ENCODE results near the gene ARHGEF38.
"Not testable (repeated sequence)": the region's sequence is repeated elsewhere in the genome, so short reads cannot be mapped to it uniquely, and the experiment has no call there.

ARHGEF38 gene

DNA sequence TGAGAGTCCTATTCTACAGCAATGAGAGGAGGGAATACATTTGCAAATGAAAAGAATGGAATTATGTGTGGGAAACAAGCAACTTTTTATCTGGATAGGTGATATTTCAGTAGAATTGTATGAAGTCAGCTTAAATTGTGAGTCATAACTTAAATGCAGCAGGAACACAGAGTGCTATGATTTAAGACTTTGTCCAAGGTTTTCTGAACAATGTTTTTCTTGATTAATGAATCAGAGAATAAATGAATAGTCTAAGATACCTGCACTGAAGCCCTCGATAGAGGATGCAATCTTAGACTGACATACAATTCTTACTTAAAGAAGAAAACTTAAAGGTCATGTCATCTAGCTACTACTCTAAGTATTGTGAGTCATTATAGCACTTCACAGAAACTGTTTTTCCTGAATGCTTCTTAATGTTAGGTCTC, 8.0 kb downstream of the ARHGEF38 start:
- DNase-seq = no peak

DNA sequence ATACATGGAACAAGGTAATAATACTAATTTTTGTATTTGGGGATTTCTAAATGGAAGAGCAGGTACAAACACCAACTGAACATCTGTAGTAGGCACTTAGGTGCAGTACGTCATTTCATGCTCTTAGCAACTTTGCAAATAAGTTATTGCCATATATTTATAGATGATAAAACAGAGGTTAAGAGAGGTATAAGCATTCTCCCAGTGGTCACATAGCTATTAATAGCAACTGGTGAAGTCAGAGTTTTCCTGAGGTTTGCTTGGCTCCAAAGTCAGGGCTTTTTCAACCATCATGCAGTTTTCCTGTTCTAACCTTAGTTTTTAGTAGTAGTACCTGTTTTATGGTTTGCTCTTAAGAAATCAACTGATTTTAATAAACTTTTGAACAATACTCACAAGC, 10.9 kb downstream of the ARHGEF38 start:
- DNase-seq = no peak

DNA sequence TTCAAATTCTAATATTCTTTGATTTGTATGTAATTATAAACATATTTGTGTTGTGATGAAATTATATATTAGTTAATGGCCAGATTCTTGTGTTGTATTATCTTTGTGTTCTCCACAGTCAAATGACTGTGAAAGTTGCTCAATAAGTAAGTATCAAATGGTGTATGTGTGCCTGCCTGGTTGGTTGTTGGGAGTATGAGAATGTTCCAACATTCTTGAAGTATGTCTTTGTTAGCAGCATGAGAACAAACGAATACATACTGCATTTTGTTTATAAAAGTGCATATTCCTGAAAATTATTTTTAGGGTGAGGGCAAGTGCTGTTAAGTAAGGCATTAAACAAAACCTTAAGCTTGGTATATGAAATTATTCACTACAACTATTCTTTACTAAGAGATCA, 16.2 kb downstream of the ARHGEF38 start:
- DNase-seq = no peak

DNA sequence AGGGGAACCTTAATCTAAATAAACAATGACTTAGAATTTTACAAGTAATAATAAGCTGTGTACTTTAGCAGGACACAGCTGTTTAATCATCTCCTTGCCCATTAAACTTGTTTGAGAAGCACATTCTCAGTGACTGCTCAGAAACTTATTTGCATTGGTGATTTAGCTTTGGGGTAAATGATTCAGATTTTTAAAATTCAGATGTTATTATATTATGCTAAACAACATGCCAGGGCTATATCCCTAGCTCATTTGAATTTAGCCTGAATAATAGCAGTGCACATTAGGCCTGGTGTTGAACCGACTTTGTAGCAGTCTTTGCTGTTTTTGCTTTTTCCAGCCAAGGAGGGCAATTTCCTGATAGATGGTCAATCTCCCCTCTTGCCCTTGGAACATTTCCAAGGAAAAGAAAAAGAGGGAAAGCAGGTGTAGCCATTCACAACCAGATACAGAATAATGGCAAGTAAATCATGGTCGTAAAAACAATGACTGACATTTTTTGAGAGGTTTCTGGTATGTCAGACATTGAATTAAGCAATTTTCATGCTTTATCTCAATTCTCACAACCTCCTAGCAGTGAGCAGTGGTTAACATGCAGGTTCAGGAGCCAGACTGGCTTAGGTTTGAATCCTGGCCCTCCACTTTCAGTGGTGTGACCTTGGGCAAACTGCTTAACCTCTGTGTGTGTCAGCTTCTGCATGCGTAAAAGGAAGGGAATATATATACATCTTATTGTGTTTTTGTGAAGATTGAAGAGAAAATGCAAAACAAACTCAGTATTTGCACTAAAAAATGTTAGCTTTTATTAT, 16.8 kb downstream of the ARHGEF38 start:
- DNase-seq = no peak

DNA sequence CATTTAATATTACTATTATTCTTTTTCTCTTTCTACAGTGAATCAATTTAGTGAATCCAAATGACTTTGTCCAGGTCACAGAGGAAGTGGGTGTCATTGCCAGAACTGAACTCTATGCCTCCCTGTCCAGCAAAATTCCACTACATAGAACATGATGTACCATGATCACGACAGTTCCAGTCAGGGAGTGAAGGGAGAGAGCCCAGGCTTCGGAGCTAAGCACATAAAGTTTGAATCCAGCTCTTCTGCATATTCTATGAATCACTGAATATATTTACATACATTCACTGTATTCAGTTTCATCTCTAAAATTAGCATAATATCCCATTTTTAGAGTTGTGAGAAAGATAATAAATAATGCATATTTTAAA, 17.4 kb downstream of the ARHGEF38 start:
- no peak for DNase-seq

DNA sequence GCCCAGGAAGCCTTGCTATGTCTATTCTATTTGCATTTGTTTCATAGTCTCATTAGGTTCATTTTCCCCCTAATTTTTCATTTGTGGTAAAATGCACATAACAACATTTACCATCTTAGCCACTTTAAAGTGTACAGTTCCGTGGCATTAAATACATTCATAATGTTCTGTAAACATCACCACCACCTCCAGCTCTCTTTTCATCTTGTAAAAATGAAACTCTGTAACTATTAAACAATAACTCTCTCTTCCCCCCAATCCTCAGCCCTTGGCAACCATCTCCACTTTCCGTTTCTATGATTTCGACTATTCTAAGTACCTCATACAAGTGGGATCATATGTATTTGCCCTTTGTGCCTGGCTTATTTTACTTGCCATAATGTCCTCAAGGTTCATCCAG, 19.9 kb downstream of the ARHGEF38 start:
- DNase-seq = no peak

DNA sequence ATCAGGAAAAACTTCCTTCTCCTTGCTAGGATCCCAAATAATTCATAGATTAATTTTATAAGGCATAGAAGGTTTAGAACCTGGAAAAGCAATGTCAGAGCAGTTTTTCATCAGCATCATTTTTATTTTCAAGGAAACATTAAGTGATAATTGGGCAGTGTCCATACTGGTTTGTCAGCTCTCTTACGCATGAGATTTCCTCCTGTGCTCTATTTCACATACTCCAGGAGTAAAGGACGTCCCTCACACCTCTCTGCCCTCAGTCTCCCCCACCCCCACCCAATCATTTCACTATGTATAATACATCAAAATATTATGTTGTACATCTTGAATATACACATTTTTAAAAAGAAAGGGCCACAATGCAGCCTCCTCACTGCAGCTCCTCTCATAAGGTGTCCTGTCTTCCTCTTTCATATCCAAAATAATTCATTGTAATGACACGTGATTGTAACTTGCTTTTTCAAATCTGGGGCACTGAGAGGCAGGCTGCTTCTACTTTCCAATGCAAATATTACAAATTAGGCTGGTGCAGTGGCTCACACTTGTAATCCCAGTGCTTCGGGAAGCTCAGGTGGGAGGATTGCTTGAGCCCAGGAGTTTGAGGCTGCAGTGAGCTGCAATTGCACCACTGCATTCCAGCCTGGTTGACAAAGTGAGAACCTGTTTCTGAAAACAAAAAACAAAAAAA, 34.4 kb downstream of the ARHGEF38 start:
- DNase-seq = no peak

DNA sequence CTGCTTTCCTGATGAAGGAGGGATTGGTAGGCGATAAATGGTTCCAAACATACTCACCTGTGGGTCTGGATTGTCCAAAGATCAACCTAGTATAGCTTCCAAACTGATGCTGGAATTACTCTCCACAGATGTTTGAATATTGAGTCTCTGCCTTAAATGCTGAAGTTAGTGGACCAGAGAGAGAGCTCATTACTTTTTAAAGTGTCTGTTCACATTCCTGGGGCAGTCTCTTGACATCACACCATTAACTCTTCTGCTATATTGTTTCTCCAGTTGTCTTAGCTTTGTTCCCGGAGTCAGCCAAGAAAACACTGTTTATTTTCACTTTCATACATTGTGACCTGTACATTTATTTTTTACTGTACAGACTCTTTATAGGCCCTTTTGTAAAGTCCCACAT, 35.4 kb downstream of the ARHGEF38 start:
- no peak for DNase-seq

DNA sequence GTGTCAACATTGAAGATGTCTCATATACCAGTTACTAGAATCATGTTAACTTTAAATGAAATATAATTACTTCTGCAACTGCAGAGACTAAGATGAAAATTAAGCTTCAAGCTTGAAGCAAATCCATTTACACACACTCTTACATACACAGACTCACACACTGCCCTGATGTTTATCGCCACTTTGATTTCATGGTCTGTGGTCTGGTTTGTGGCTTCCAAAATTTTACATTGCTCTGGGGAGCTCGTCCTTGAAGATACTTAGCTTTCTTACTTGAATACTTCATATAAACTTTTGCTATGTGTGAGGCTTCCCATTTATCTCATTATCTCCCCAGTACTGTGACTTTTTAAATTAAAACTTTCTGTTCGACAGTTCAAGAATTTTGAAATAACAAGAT, 35.8 kb downstream of the ARHGEF38 start:
- no peak for DNase-seq

DNA sequence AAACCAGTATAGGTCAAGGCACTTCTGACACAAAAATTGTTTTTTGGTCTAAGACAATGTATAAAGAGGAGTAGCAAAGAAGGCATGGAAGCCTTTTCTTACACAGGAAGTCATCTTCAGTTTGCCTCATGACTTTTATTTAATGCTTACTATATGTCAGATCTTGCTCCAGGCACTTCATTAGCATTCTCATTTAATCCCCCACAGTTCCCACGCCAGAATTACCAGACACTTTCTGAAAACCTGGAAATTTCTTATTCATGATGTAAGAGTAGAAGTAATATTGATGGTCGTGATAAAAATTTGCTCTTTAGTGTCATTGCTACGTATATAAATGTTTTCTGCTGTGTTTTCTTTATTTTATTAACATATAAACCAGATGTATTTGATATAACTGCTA, 39.2 kb downstream of the ARHGEF38 start:
- DNase-seq = no peak

DNA sequence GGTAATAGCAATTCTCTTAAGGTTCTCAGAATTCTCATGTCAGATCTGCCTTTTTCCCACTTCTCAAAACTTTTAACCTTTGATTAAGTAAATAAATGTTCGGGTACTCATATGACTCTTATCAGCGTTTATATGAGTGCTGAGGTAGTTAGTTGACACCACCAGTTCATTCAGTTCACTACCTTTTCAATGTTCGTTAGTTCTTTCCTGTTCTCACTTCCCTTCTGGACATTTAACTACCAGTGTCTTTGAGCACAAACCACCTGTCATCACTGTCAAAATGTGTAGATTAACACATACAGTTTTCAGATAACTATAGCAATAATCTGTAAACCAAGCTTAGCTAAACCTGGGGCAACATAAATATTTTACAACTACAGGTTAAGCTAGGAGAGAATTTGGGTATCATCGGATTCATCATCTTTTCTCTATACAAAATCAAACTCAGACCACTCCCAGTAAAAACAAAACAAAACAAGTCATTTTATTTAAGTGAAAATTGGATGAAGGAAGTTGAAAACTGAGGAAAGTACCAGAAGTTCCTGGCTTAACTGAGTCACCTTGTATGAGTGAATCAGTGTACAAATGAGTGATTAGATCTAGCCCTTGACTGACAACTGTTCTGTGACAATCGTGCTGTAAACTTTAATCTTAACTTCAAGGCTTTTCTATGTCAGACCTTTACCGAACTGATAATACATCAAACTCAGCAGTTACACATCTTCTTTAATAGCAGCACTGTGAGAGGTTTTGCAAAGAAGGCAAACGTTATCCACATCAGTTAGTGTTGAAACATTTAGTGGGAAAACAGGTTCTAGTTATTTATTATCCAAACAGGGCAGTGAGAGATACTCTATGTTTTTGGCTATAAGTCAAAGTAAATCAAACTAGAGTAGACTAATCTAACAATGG, 41.9 kb downstream of the ARHGEF38 start:
- DNase-seq = no peak

DNA sequence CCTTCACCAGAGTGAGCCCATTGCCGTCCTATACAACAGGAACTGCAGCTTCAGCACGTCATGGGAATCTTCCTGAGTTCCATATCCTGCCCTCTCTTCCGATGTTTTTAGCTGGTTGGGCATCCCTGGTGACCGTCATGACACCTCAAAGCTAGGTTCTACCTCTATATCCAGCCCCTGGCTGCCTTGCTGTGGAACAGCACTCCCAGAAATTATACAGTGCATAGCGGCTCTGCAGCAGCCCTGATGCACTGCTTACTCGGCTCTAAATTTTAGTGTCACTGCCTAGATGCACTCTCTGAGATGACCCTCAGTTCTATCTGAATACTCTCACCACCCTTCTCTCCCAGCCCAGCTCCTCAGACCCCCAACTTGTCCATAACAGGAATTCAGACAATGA, 44.3 kb downstream of the ARHGEF38 start:
- no peak for DNase-seq

DNA sequence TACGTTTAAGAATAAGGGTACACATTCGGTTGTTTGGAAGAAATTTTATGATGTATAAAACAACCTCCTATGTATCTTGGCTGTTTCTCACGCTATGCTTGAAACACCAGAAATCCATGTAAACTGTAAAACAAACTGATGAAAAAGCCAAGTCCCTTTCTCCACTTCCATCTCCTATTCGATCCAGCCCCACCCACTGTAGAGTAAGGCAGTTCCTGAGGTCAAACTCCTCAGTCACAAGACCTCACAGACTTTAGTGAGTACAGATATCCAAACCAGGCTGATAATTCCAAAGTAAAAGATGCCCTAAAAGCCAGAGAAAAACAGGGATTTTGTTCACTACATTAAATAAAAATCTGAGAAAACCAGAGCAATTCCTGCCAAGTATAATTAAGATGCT, 45.6 kb downstream of the ARHGEF38 start:
- DNase-seq = no peak

DNA sequence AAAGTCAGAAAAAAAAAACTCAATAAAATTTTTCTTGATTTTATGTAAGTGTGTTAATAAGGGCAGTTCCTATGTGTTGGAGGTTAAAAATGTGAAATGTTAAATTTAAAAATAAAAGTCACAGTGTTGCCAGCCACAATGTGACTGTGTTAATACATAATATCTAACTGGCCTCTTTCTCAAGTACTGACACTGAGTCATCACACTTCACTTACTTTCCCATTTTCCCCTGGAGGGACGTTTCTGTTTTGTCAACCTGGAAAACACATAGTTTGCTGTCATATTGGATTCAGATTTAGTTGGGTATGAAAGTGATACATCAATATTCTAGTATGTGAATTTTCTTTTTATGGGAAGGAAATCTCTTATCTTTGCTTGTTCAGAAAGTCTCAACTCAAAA, 46.4 kb downstream of the ARHGEF38 start:
- DNase-seq = no peak

DNA sequence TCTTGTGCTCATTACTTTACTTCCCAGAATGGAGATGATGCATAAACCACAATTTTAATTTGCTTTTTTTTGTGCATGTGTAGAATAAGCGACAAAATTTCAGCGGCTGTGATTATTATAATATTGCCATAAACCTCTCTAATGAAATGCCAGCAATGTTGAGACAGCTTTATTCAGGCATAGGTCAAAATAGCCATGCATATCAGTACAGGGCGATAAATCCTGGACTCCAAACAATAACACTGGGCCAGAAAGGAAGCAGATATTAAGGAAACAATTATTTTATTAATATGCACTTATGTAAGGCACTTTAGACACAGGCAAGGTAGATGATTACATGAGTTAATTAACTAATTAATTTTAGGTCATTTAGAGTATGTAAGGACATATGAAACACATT, 47.1 kb downstream of the ARHGEF38 start:
- no peak for DNase-seq

DNA sequence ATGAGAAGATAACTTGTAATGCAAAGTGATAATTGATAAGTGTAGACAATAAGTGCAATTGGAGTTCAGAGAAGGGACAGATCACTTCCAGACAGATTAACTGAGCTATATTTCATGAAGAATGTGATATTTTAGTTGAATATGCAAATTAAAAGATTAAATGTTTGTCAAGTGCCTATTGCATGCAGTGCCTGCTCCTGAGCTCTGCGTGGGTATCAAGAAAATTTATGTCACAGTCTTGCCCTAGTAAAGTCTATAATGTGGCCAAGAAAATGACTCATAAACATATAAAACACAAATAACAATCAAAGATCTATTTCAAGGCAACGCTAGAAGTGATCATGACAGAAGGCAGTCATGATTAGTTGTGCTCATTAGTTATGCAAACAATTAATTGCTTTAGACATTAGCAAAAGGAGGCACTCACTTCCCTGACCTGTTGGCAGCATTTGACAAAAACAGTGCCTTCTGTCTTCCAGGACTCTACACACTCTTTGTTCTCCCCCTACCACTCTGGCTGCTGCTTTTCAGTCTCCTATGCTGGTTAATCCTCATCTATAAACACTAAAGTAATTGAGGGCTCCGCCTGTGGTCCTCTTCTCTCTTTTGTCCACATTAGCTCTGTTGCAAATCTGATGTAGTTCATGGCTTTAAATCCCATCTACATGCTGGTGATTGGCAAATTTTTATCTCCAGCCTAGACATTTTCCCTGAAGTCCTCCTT, 47.7 kb downstream of the ARHGEF38 start:
- DNase-seq = no peak

DNA sequence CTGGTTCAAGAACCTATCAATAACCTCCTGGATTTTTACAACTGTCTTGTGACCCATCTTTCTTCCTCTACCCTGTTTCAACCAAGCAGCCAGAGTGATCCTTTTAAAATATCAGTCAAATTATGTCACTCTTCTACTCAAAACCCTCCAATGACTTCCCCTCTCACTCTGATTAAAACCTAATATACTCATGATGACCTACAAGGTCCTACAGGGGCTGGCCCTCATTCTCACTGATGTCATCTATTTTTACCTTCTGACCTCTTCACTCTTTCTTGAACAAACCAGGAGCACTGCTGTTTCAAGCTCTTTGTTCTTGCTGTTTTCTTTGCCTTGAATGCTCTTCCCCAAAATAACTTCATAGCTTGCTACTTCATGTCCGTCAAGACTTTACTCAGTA, 48.5 kb downstream of the ARHGEF38 start:
- no peak for DNase-seq

DNA sequence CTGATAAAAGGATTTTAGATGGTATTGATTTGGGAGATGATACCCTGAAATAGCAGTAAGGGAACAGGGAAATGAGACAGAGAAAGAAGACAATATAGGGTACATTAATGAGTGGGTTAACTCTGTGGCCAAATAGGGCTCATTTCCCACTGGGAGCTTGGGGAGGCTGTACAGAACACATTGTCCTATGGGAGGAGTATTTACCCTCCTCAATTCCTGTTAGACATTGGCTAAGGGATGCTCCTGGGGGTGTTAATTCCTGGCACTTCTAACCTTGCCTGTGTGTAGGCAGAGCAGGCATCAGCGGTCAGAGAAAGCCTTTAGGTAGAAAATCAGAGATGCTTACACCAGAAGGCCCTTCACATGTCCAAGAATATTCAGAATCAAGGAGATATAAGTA, 49.0 kb downstream of the ARHGEF38 start:
- DNase-seq = no peak

DNA sequence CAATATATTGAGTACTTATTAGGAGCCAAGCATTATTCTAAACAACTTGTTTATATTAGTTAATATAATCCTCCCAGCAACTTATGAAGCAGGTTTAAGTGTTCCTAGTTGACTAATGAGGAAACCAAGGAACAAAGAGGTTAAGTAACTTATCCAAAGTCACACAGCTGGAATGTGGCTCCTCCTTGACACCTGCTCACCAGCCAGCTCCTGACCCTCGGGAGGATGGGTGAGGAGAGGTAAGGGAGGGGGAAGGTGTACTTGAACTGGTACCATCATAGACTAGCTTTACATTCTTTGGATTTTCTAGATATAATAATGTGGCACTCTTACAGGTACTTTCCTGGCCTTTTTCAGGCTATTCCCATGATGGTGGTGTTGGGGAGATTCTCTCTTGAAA, 50.7 kb downstream of the ARHGEF38 start:
- DNase-seq = no peak

DNA sequence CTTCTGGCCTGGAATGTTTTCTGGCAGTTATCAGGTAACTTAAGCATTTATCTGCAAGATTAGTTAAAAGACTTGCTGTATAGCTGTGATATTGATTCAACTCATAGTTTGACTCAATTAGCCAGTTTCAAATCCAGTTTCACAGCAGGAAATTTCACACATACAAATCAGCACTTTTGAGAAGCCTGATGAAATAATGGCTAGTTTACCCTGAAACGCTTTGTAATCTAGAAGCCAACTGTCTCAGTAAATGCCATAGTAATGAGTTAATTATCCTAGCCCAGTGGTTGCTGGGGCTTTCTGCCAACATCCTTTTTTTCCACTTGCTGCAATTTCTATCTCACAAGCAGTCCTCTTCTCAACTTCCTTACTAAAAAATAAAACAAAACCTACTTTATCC, 53.1 kb downstream of the ARHGEF38 start:
- no peak for DNase-seq

DNA sequence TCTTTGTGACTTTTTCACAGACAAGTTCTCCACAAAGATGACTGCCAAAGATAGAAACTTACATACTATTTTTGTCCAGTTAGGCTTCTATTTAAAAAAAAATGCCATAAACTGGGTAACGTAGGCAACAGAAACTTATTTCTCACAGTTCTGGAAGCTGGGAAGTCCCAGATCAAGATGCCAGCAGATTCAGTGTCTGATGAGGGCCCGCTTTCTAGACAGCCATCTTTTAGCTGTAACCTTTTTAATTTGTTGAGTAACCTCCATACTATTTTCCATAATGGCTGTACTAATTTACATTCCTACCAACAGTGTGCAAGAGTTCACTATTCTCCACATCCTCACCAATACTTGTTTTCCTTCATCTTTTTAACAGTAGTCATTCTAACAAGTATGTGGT, 55.5 kb downstream of the ARHGEF38 start:
- DNase-seq = no peak

DNA sequence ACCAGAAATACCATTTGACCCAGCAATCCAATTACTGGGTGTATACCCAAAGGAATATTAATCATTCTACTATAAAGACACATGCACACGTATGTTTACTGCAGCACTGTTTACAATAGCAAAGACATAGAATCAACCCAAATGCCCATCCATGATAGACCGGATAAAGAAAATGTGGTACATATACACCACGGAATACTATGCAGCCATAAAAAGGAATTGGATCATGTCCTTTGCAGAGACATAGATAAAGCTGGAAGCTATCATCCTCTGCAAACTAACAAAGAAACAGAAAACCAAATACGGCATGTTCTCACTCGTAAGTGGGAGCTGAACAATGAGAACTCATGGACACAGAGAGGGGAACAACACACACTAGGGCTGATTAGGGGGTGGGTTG, 57.4 kb downstream of the ARHGEF38 start:
- DNase-seq = not testable (repeated sequence)

DNA sequence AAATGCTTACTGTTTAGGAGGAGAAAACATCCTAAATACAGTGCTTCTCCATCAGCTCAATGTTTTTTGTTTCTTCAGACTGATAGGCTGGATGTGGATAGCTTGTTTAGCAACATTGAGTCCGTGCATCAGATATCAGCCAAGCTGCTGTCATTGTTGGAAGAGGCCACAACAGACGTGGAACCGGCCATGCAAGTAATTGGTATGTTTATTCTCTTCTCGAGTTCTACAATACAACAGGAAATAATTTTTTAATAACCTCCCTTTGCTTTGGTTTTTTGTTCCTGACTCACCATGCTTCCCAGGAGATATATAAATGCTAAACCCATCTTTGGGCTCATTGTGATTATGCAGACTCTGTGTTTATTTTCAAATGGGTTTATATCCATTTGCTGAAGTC, 60.9 kb downstream of the ARHGEF38 start:
- no peak for DNase-seq

Data from activated CD4-positive, alpha-beta T cell treated with anti-CD3 and anti-CD28 coated beads, Interleukin-2, amount 50 U/mL, for 48 hours (primary cell).